Activated CD8-positive, alpha-beta memory T cell treated with anti-CD3 and anti-CD28 coated beads, Interleukin-2, amount 10 ng/mL, durations not matched to agents 7 days and 5 days (primary cell): ENCODE measurements around the gene PIN1. TPM values are rescaled to one million over a fixed set of nuclear protein-coding genes. Genes with fewer than 3 reads are reported as not detected.

ENCODE experiments used
- ATAC-seq: fragments of 150-1000 bp; cut with Tn5 transposase; one replicate; pipeline ENCODE4 v1.10.0; 2021; ENCODE audit warnings: moderate library complexity
- CTCF ChIA-PET: fragments of 350-600 bp; sonication (Branson Sonifier 250); formaldehyde crosslinking; loops from one replicate; lab custom pipeline; 2021; ENCODE audit warnings: antibody characterized with exemption; lab: Charles Lee
- DNase-seq: peaks from one replicate; pipeline ENCODE4 v3.0.0-alpha.2; 2020
- H3K27ac Mint-ChIP-seq: one replicate; pipeline ENCODE4 v1.8.0; 2021; ENCODE audit warnings: mild to moderate bottlenecking, mixed read lengths
- H3K27me3 Mint-ChIP-seq: one replicate; pipeline ENCODE4 v1.8.0; 2021; ENCODE audit warnings: mixed read lengths
- H3K36me3 Mint-ChIP-seq: one replicate; pipeline ENCODE4 v1.8.0; 2021; ENCODE audit warnings: mild to moderate bottlenecking, mixed read lengths
- H3K4me1 Mint-ChIP-seq: one replicate; pipeline ENCODE4 v1.8.0; 2021; ENCODE audit warnings: mixed read lengths
- H3K4me3 Mint-ChIP-seq: one replicate; pipeline ENCODE4 v1.8.0; 2021; ENCODE audit warnings: mild to moderate bottlenecking, moderate library complexity, mixed read lengths
- H3K9me3 Mint-ChIP-seq: one replicate; pipeline ENCODE4 v1.8.0; 2022; ENCODE audit warnings: low read depth, mixed read lengths
- total RNA-seq, 2 experiments: library from RNA; stranded (reverse); gene quantifications; one replicate each; pipeline ENCODE4 v1.2.3, GENCODE V29; 2021

PIN1 gene
- total RNA-seq, 2 experiments from 2014 or later, result 103 to 116 TPM

- CTCF ChIA-PET, result no interaction called here
- no peak overlapping the region for H3K27ac Mint-ChIP-seq
- H3K36me3 Mint-ChIP-seq, result no peaks in the 10 kb centered on the region
- DNase-seq, result no peak
- H3K9me3 Mint-ChIP-seq, result no peaks in the 10 kb centered on the region
- no peaks in the 10 kb centered on the region for H3K27me3 Mint-ChIP-seq
- no peak for ATAC-seq
- H3K4me1 Mint-ChIP-seq, result peaks cover 2% of the 10 kb centered on the region
- no peak overlapping the region for H3K4me3 Mint-ChIP-seq
Observed at GRCh38 chr19:9891609-9892373, 56.7 kb downstream of the PIN1 start.

Other genes with a start within 250 kb of the PIN1 start
- gene ZNF561, start 214.1 kb upstream of the PIN1 start, total RNA-seq, result 10 to 100 TPM; 23.0 to 30.8 TPM
- gene ZNF562, start 160.2 kb upstream of the PIN1 start, total RNA-seq, result 10 to 100 TPM; 25.9 to 26.7 TPM
- 1 to 10 TPM; 6.0 to 9.6 TPM for gene ZNF846, start 66.6 kb upstream of the PIN1 start, total RNA-seq
- gene FBXL12, start 16.2 kb upstream of the PIN1 start, total RNA-seq, result 10 to 100 TPM; 27.3 to 30.8 TPM
- 100 to 1,000 TPM; 354 to 362 TPM for gene UBL5, start 7.4 kb upstream of the PIN1 start, total RNA-seq
- 1 to 10 TPM; 3.4 to 5.1 TPM for gene OLFM2, start 101.2 kb downstream of the PIN1 start, total RNA-seq
- gene COL5A3, start 175.2 kb downstream of the PIN1 start, total RNA-seq, result under 1 TPM in 1 of 2 experiments, not detected in 1; 0.09 TPM
- not detected for gene RDH8, start 178.2 kb downstream of the PIN1 start, total RNA-seq